Ascending aorta (tissue), 2 donors: Measurements from ENCODE around the gene FAM240A. TPM values are rescaled to one million over a fixed set of nuclear protein-coding genes. Genes with fewer than 3 reads are reported as not detected.

Experiments used
- DNase-seq, 2 donors: peaks; one replicate each; pipeline ENCODE4 v3.0.0-alpha.2; 2019; ENCODE audit warnings: low spot score in 2 of 2
- H3K27ac ChIP-seq, 2 donors: fragments of 200-600 bp; sonication (generic); one replicate each; pipeline ENCODE4 v1.5.1; 2016 to 2017; ENCODE audit warnings: mild to moderate bottlenecking in 1 of 2
- H3K27me3 ChIP-seq: fragments of 200-600 bp; sonication (generic); one replicate; pipeline ENCODE4 v1.5.1; 2017
- H3K36me3 ChIP-seq, 2 donors: fragments of 200-600 bp; sonication (generic); one replicate each; pipeline ENCODE4 v1.5.1; 2016
- H3K4me1 ChIP-seq, 2 donors: fragments of 200-600 bp; sonication (generic); one replicate each; pipeline ENCODE4 v1.5.1; 2016 to 2017; ENCODE audit warnings: mild to moderate bottlenecking in 1 of 2
- H3K4me3 ChIP-seq, 2 donors: fragments of 200-600 bp; sonication (generic); one replicate each; pipeline ENCODE4 v1.5.1; 2016 to 2017; ENCODE audit warnings: mild to moderate bottlenecking in 1 of 2
- H3K9me3 ChIP-seq, 2 donors: fragments of 200-600 bp; sonication (generic); one replicate each; pipeline ENCODE4 v1.5.1; 2016
- CTCF ChIP-seq, 3 experiments: fragments of 200-600 bp in 2 of 3; fragments of 450-650 bp in 1 of 3; sonication (generic) in 2 of 3; IDR thresholded peaks; one replicate each; pipeline ENCODE4 v1.5.1; 2016 to 2019; ENCODE audit warnings: antibody characterized with exemption in 3 of 3, mild to moderate bottlenecking in 1 of 3, moderate library complexity in 1 of 3
- intact Hi-C: fragments of 100-400 bp; cut with DNase I; formaldehyde crosslinking; loops from one replicate; pipeline ENCODE4 v1.15.1; 2023
- total RNA-seq: library from RNA; depleted of rRNA; stranded (reverse); fragments of >200 nt; gene quantifications from one replicate; pipeline ENCODE4 v1.1.0, GENCODE V29; 2016

Gene FAM240A
- total RNA-seq, 1 donor from 2014 or later, result not detected

GRCh38 chr3:46656778-46657556 is 44.6 kb downstream of the FAM240A start:
- no peak overlapping the region for H3K4me3 ChIP-seq
- H3K9me3 ChIP-seq, result no peaks in the 10 kb centered on the region
- no peak for TF ChIP-seq CTCF (IDR thresholded peaks at IDR 0.05)
- H3K4me1 ChIP-seq, result no peaks in the 10 kb centered on the region
- no peak overlapping the region for H3K27ac ChIP-seq
- no peak for DNase-seq
- H3K27me3 ChIP-seq, result no peaks in the 10 kb centered on the region
- intact Hi-C loops, result no loop called here
- H3K36me3 ChIP-seq, result no peaks in the 10 kb centered on the region

GRCh38 chr3:46659285-46659684 is 47.0 kb downstream of the FAM240A start:
- peak in 1 of 2 donors; percentile 57 for DNase-seq
- no peaks in the 10 kb centered on the region for H3K36me3 ChIP-seq
- H3K27me3 ChIP-seq, result no peaks in the 10 kb centered on the region
- H3K27ac ChIP-seq, result no peak overlapping the region
- H3K4me3 ChIP-seq, result no peak overlapping the region
- H3K9me3 ChIP-seq, result no peaks in the 10 kb centered on the region
- no peak for TF ChIP-seq CTCF (IDR thresholded peaks at IDR 0.05)
- no peaks in the 10 kb centered on the region for H3K4me1 ChIP-seq
- intact Hi-C loops, result no loop called here

GRCh38 chr3:46660003-46660402 is 47.7 kb downstream of the FAM240A start:
- no peak overlapping the region for H3K4me3 ChIP-seq
- no peak overlapping the region for H3K27ac ChIP-seq
- no peaks in the 10 kb centered on the region for H3K9me3 ChIP-seq
- no peaks in the 10 kb centered on the region for H3K36me3 ChIP-seq
- no peaks in the 10 kb centered on the region for H3K27me3 ChIP-seq
- no peaks in the 10 kb centered on the region for H3K4me1 ChIP-seq
- intact Hi-C loops, result no loop called here
- DNase-seq, result peak in 1 of 2 donors; percentile 41
- TF ChIP-seq CTCF (IDR thresholded peaks at IDR 0.05), result no peak

GRCh38 chr3:46660543-46661523 is 48.5 kb downstream of the FAM240A start:
- no peak for TF ChIP-seq CTCF (IDR thresholded peaks at IDR 0.05)
- Histone ChIP-seq H3K27ac (no peak overlapping the region), H3K4me3 (no peak overlapping the region), H3K36me3 (no peaks in the 10 kb centered on the region), H3K27me3 (no peaks in the 10 kb centered on the region), H3K9me3 (no peaks in the 10 kb centered on the region), H3K4me1 (no peaks in the 10 kb centered on the region)
- intact Hi-C loops, result no loop called here
- DNase-seq, result peak in 1 of 2 donors; percentile 31

GRCh38 chr3:46661776-46662766 is 49.7 kb downstream of the FAM240A start:
- Histone ChIP-seq H3K27ac (no peak overlapping the region), H3K27me3 (no peaks in the 10 kb centered on the region), H3K4me3 (no peak overlapping the region), H3K4me1 (no peaks in the 10 kb centered on the region), H3K9me3 (no peaks in the 10 kb centered on the region), H3K36me3 (no peaks in the 10 kb centered on the region)
- TF ChIP-seq CTCF (IDR thresholded peaks at IDR 0.05), result no peak
- intact Hi-C loops, result no loop called here
- DNase-seq, result peak in 1 of 2 donors; percentile 47
